K562 (cell line): ENCODE results near the gene HIPK2. TPM values are rescaled to one million over a fixed set of nuclear protein-coding genes. Genes with fewer than 3 reads are reported as not detected.

ENCODE experiments used
- ATAC-seq: fragments of 200-7000 bp; cut with Tn5 transposase; 3 replicates; pipeline ENCODE4 v1.9.1; 2020; ENCODE audit warnings: moderate library complexity
- BruUV-seq: library from RNA; stranded (reverse); fragments of 400-500 nt; replicated peaks from 2 replicates; lab custom pipeline; 2021; lab: Mats Ljungman, UMichigan
- CTCF ChIA-PET: fragments of 300-600 bp; formaldehyde crosslinking; extraction: SDS; loops from one replicate; lab custom pipeline; 2021; ENCODE audit warnings: low intra/inter-chr PET ratio; lab: Yijun Ruan, JAX
- POLR2A ChIA-PET: fragments of 300-600, 350-650 bp; sonication (Branson Sonifier 250); formaldehyde crosslinking; extraction: SDS; loops from one replicate; lab custom pipeline; 2021; ENCODE audit warnings: antibody characterized with exemption, inconsistent platforms; lab: Yijun Ruan, JAX
- DNase-seq, 4 experiments: peaks; one replicate each; pipeline versions ENCODE4 v3.0.0 to v3.0.0-alpha.2; 2011 to 2018; ENCODE audit warnings: low spot score in 3 of 4, mixed read lengths in 3 of 4; ENCODE audit errors: extremely low read depth in 1 of 4
- FAIRE-seq: peaks from 2 replicates; lab custom pipeline; 2011; peaks lifted over from hg19 to GRCh38; lab: Jason Lieb, UNC
- H2AFZ ChIP-seq: 2 replicates; pipeline ENCODE4 v1.6.0; 2011; ENCODE audit warnings: low read depth, low read length, control low read depth, inconsistent platforms
- H3K27ac ChIP-seq: fragments of 200-600 bp; 3 replicates; pipeline ENCODE4 v1.8.0; 2011; ENCODE audit warnings: low read depth, mild to moderate bottlenecking, control low read depth, inconsistent platforms, low read length, moderate library complexity, mixed read lengths; ENCODE audit errors: extremely low read depth
- H3K27me3 ChIP-seq, 2 experiments: fragments of 300-600 bp in 1 of 2; 2 replicates in 1 of 2; 3 replicates in 1 of 2; pipeline versions ENCODE4 v1.6.0 to v1.8.0; 2011; ENCODE audit warnings: inconsistent platforms in 2 of 2, low read length in 2 of 2, mild to moderate bottlenecking in 1 of 2, mixed read lengths in 1 of 2, moderate library complexity in 1 of 2; ENCODE audit not compliant: control insufficient read depth in 2 of 2, insufficient read depth in 2 of 2
- H3K36me3 ChIP-seq: fragments of 300-600 bp; 3 replicates; pipeline ENCODE4 v1.8.0; 2011; ENCODE audit warnings: mild to moderate bottlenecking, low read length, inconsistent platforms; ENCODE audit not compliant: control insufficient read depth, insufficient read depth
- H3K4me1 ChIP-seq, 2 experiments: fragments of 200-600 bp in 1 of 2; replicated peaks in 1 of 2; 2 replicates in 1 of 2; 3 replicates in 1 of 2; pipeline versions ENCODE4 v1.5.1 to v1.8.0; 2011; ENCODE audit warnings: inconsistent platforms in 2 of 2, low read length in 2 of 2, mild to moderate bottlenecking in 1 of 2, mixed read lengths in 1 of 2, moderate library complexity in 1 of 2; ENCODE audit not compliant: control insufficient read depth in 2 of 2, insufficient read depth in 2 of 2
- H3K4me2 ChIP-seq: 2 replicates; pipeline ENCODE4 v1.6.1; 2011; ENCODE audit warnings: low read length, control low read depth, inconsistent platforms, mixed read lengths; ENCODE audit not compliant: insufficient read depth
- H3K4me3 ChIP-seq: fragments of 200-600 bp; sonication (generic), shearing (Covaris generic); 2 replicates; pipeline ENCODE4 v1.5.1; 2016; ENCODE audit warnings: control low read depth, inconsistent platforms
- H3K79me2 ChIP-seq: fragments of 200-600 bp; 3 replicates; pipeline ENCODE4 v1.8.0; 2011; ENCODE audit warnings: low read length, inconsistent platforms; ENCODE audit not compliant: control insufficient read depth, insufficient read depth
- H3K9ac ChIP-seq, 2 experiments: 2 replicates each; pipeline versions ENCODE4 v1.6.0 to v1.6.1; 2011; ENCODE audit warnings: low read depth in 2 of 2, low read length in 2 of 2, control low read depth in 1 of 2, inconsistent platforms in 1 of 2, mild to moderate bottlenecking in 1 of 2, mixed read lengths in 1 of 2; ENCODE audit not compliant: insufficient read depth in 1 of 2
- H3K9me1 ChIP-seq: one replicate; pipeline ENCODE4 v1.6.0; 2011; ENCODE audit warnings: inconsistent platforms, mild to moderate bottlenecking, low read length, moderate library complexity; ENCODE audit not compliant: control insufficient read depth, insufficient read depth
- H3K9me3 ChIP-seq: replicated peaks from 2 replicates; pipeline ENCODE4 v1.5.1; 2011; ENCODE audit warnings: low read depth, low read length, inconsistent platforms; ENCODE audit not compliant: control insufficient read depth, insufficient read depth
- H4K20me1 ChIP-seq: replicated peaks from 2 replicates; pipeline ENCODE4 v1.6.1; 2011; ENCODE audit warnings: low read length, inconsistent platforms, mixed read lengths; ENCODE audit not compliant: control insufficient read depth, insufficient read depth
- CREB3L1 ChIP-seq: fragments of 450-650 bp; IDR thresholded peaks from 2 replicates; pipeline ENCODE4 v1.6.1; 2014; ENCODE audit warnings: low read depth, mild to moderate bottlenecking, moderate library complexity, borderline replicate concordance
- CTBP1 ChIP-seq: fragments of 450-650 bp; IDR thresholded peaks from 2 replicates; pipeline ENCODE4 v1.6.1; 2016; ENCODE audit warnings: borderline replicate concordance
- DACH1 ChIP-seq: fragments of 450-650 bp; IDR thresholded peaks from 2 replicates; pipeline ENCODE4 v1.6.1; 2018; ENCODE audit not compliant: partially characterized antibody
- EHMT2 ChIP-seq: fragments of 450-650 bp; IDR thresholded peaks from 2 replicates; pipeline ENCODE4 v1.6.1; 2018; ENCODE audit warnings: antibody characterized with exemption
- TAF1 ChIP-seq: IDR thresholded peaks from 2 replicates; pipeline ENCODE4 v1.6.1; 2011; ENCODE audit warnings: mild to moderate bottlenecking, low read length, moderate library complexity; ENCODE audit not compliant: insufficient read depth, control insufficient read depth, severe bottlenecking; ENCODE audit errors: extremely low read depth
- ZBTB40 ChIP-seq, 2 experiments: fragments of 450-650 bp in 1 of 2; sonication (generic) in 1 of 2; formaldehyde crosslinking in 1 of 2; IDR thresholded peaks; 2 replicates each; pipeline versions ENCODE4 v1.7.1 to v1.9.0; 2016 to 2022; ENCODE audit warnings: inconsistent platforms in 1 of 2, mild to moderate bottlenecking in 1 of 2, missing genetic modification reagents in 1 of 2
- ZFP30 ChIP-seq: fragments of 250-450 bp; sonication (Bioruptor Pico); IDR thresholded peaks from 2 replicates; pipeline ENCODE4 v1.8.0; 2022; ENCODE audit warnings: moderate library complexity, mild to moderate bottlenecking, inconsistent platforms, borderline replicate concordance
- ZKSCAN1 ChIP-seq: fragments of 150-350 bp; IDR thresholded peaks from 2 replicates; pipeline ENCODE4 v1.6.1; 2016; ENCODE audit warnings: low read depth, low read length
- ZNF146 ChIP-seq: IDR thresholded peaks from one replicate; pipeline ENCODE4 v1.6.1; 2018; ENCODE audit warnings: missing compliant biosample characterization; ENCODE audit not compliant: unreplicated experiment
- ZNF778 ChIP-seq: fragments of 450-650 bp; formaldehyde crosslinking; IDR thresholded peaks from 2 replicates; pipeline ENCODE4 v1.4.0; 2020; ENCODE audit warnings: mild to moderate bottlenecking, moderate library complexity
- ZNF830 ChIP-seq: fragments of 250-450 bp; sonication (Bioruptor Pico); IDR thresholded peaks from 2 replicates; pipeline ENCODE4 v1.5.0; 2021; ENCODE audit warnings: mild to moderate bottlenecking
- WGBS: fragments of 100-300 bp; shearing (Covaris generic); methylation state at CpG from one replicate; pipeline ENCODE4 v1.1.6; 2016; ENCODE audit warnings: low coverage, mixed read lengths; ENCODE audit not compliant: insufficient coverage; ENCODE audit errors: missing lambda C conversion rate; 5-methylcytosine and 5-hydroxymethylcytosine counted together
- in situ Hi-C: fragments of 300-500 bp; cut with MboI; formaldehyde crosslinking; loops from 4 replicates; pipeline ENCODE4 v1.15.0; 2018; ENCODE audit warnings: inconsistent platforms, mixed read lengths
- intact Hi-C: fragments of 100-400 bp; cut with micrococcal nuclease; formaldehyde crosslinking; loops from 2 replicates; pipeline ENCODE4 v1.14.2; 2022
- polyA plus RNA-seq, 8 experiments: library from polyadenylated mRNA; depleted of rRNA in 4 of 8; stranded (reverse) in 5 of 8; unstranded in 3 of 8; fragments of >200 nt; fragmentation: Nextera tagmentation in 2 of 8; fragmentation: Illumina TruSeq in 1 of 8; extraction: Ambion mirVana in 2 of 8; extraction: Trizol in 1 of 8; gene quantifications; 2 replicates each; pipeline versions ENCODE4 v1.2.1 to v1.2.3, GENCODE V29; 2011 to 2014; ENCODE audit warnings: inconsistent platforms in 1 of 8, missing spikeins in 1 of 8
- total RNA-seq, 7 experiments: library from RNA; depleted of rRNA in 6 of 7; stranded (reverse); fragments of >200 nt in 6 of 7; fragmentation: Illumina TruSeq in 2 of 7; extraction: Trizol in 2 of 7; gene quantifications; 2 replicates each; pipeline versions ENCODE4 v1.2.1 to v1.2.3, GENCODE V29; 2011 to 2021; ENCODE audit warnings: low replicate concordance in 1 of 7

The HIPK2 gene
- total and polyA plus RNA-seq, 9 of the 15 experiments (the other 6 are each of a cell fraction or from before 2014, with no cell fraction given): 0.69 to 19.8 (median 5.1) TPM

- H3K79me2 ChIP-seq: peaks cover 28% of the 10 kb centered on the region
- H3K36me3 ChIP-seq: no peaks in the 10 kb centered on the region
- no TSS peak for BruUV-seq
- intact Hi-C loops (loop anchor here (1.0 to 10.0 kb wide), 7 partner anchors 111 to 549 kb away; no protein-coding TSS in a partner anchor), in situ Hi-C loops (no loop called here)
- peaks cover 14 to 15% of the 10 kb centered on the region in 2 experiments; a peak in 4 of 5 replicates for H3K4me1 ChIP-seq
- FAIRE-seq: peak; percentile 79
- CTCF ChIA-PET: interaction anchor here (1.0 to 2.3 kb wide), 3 partner anchors 209 to 551 kb away, joined by 3 to 17 read pairs (median 4); no protein-coding TSS in a partner anchor
- peak overlapping the region; percentile 55 for H3K4me3 ChIP-seq
- H3K9me3 ChIP-seq: no peaks in the 10 kb centered on the region
- peak overlapping the region; percentile 66 to 70; a peak in 3 of 4 replicates for H3K9ac ChIP-seq
- peak overlapping the region; percentile 30; the same call in 1 of the 2 replicates for H2AFZ ChIP-seq
- POLR2A ChIA-PET: no interaction called here
- 4% methylated on average over 11 of the region's 11 CpGs for WGBS
- no peaks in the 10 kb centered on the region for H4K20me1 ChIP-seq
- peak; percentile 79 for ATAC-seq
- no peak overlapping the region for H3K27ac ChIP-seq
- peaks cover 6 to 24% of the 10 kb centered on the region in 2 experiments; a peak in 4 of 5 replicates for H3K27me3 ChIP-seq
- H3K9me1 ChIP-seq: no peaks in the 10 kb centered on the region
- DNase-seq: peak; percentile 68 to 86 (median 74)
- peak overlapping the region; percentile 90 for H3K4me2 ChIP-seq
- TF ChIP-seq TAF1: no peak
- TF ChIP-seq CREB3L1: no peak
- TF ChIP-seq ZNF830 (CRISPR knock-in tag): no peak
- no peak for TF ChIP-seq ZNF778
- no peak for TF ChIP-seq ZFP30
- TF ChIP-seq ZBTB40 (IDR thresholded peaks at IDR 0.05): peak; percentile 50; the same call in 1 of the 2 replicates
- TF ChIP-seq ZBTB40 (CRISPR knock-in tag; IDR thresholded peaks at IDR 0.05): no peak
- TF ChIP-seq ZKSCAN1: no peak
- no peak for TF ChIP-seq ZNF146 (CRISPR knock-in tag)
- no peak for TF ChIP-seq EHMT2
- 0 out of 2 replicates have a peak, but pooled peaks have one; percentile 25 for TF ChIP-seq CTBP1
- peak; percentile 35 for TF ChIP-seq DACH1
Measured at GRCh38 chr7:139775829-139776266, 1.9 kb downstream of the HIPK2 start.
